Mesendoderm (in vitro differentiated cells): Measurements from ENCODE around the gene PEX13. TPM values are rescaled to one million over a fixed set of nuclear protein-coding genes. Genes with fewer than 3 reads are reported as not detected.
A peak's percentile ranks its signal among the peaks of the same experiment; 100 is the strongest.

Experiments
- DNase-seq: peaks from one replicate; pipeline ENCODE4 v3.0.0; 2013
- H2AK5ac ChIP-seq: 2 replicates; pipeline ENCODE4 v1.6.1; 2013; ENCODE audit warnings: low read length, inconsistent platforms
- H2BK120ac ChIP-seq: 2 replicates; pipeline ENCODE4 v1.6.1; 2013; ENCODE audit warnings: low read depth, mild to moderate bottlenecking, low read length, moderate library complexity, mixed read lengths
- H2BK15ac ChIP-seq: replicated peaks from 2 replicates; pipeline ENCODE4 v1.6.1; 2013; ENCODE audit warnings: low read depth, mild to moderate bottlenecking, moderate library complexity
- H2BK5ac ChIP-seq: 2 replicates; pipeline ENCODE4 v1.6.1; 2013; ENCODE audit warnings: low read length, inconsistent platforms
- H3K18ac ChIP-seq: 2 replicates; pipeline ENCODE4 v1.6.1; 2013; ENCODE audit warnings: mild to moderate bottlenecking, low read length, mixed read lengths
- H3K23ac ChIP-seq: one replicate; pipeline ENCODE4 v1.6.1; 2013; ENCODE audit warnings: low read length
- H3K27ac ChIP-seq: 2 replicates; pipeline ENCODE4 v1.5.1; 2013; ENCODE audit warnings: low read depth, mild to moderate bottlenecking, inconsistent platforms, low read length, moderate library complexity
- H3K27me3 ChIP-seq: 2 replicates; pipeline ENCODE4 v1.6.1; 2013; ENCODE audit warnings: low read length, control low read depth, mild to moderate bottlenecking, inconsistent platforms; ENCODE audit not compliant: insufficient read depth, poor library complexity
- H3K36me3 ChIP-seq: 2 replicates; pipeline ENCODE4 v1.6.1; 2013; ENCODE audit warnings: low read length, inconsistent platforms; ENCODE audit not compliant: control insufficient read depth, insufficient read depth
- H3K4ac ChIP-seq: one replicate; pipeline ENCODE4 v1.6.1; 2013; ENCODE audit warnings: low read depth, mild to moderate bottlenecking, low read length, moderate library complexity
- H3K4me1 ChIP-seq: 2 replicates; pipeline ENCODE4 v1.6.1; 2013; ENCODE audit warnings: low read depth, low read length, inconsistent platforms; ENCODE audit not compliant: control insufficient read depth
- H3K4me2 ChIP-seq: 2 replicates; pipeline ENCODE4 v1.6.1; 2013; ENCODE audit warnings: low read length
- H3K4me3 ChIP-seq: 2 replicates; pipeline ENCODE4 v1.5.1; 2013; ENCODE audit warnings: mild to moderate bottlenecking, low read length
- H3K56ac ChIP-seq: one replicate; pipeline ENCODE4 v1.6.1; 2013; ENCODE audit warnings: low read length
- H3K79me1 ChIP-seq: 2 replicates; pipeline ENCODE4 v1.6.1; 2013; ENCODE audit warnings: low read length, inconsistent platforms
- H3K79me2 ChIP-seq: 2 replicates; pipeline ENCODE4 v1.6.1; 2013; ENCODE audit warnings: mild to moderate bottlenecking, low read length; ENCODE audit not compliant: control insufficient read depth, insufficient read depth
- H3K9ac ChIP-seq: 2 replicates; pipeline ENCODE4 v1.6.1; 2013; ENCODE audit warnings: low read length, inconsistent platforms
- H4K5ac ChIP-seq: one replicate; pipeline ENCODE4 v1.6.1; 2013; ENCODE audit warnings: low read length
- H4K8ac ChIP-seq: one replicate; pipeline ENCODE4 v1.6.1; 2013; ENCODE audit warnings: low read depth, mild to moderate bottlenecking, control low read depth, low read length, moderate library complexity
- WGBS: extraction: QIAGEN DNeasy Blood & Tissue Kit; methylation state at CpG from one replicate; pipeline ENCODE4 v1.1.7; 2013; ENCODE audit warnings: low lambda C conversion rate, missing lambda C conversion rate; ENCODE audit not compliant: insufficient coverage; ENCODE audit errors: extremely low coverage; 5-methylcytosine and 5-hydroxymethylcytosine counted together
- polyA plus RNA-seq, 2 experiments: library from polyadenylated mRNA; stranded (reverse); fragments of 200-250 nt; gene quantifications; one replicate each; pipeline ENCODE4 v1.2.3, GENCODE V29; 2013

Gene PEX13, protein sequence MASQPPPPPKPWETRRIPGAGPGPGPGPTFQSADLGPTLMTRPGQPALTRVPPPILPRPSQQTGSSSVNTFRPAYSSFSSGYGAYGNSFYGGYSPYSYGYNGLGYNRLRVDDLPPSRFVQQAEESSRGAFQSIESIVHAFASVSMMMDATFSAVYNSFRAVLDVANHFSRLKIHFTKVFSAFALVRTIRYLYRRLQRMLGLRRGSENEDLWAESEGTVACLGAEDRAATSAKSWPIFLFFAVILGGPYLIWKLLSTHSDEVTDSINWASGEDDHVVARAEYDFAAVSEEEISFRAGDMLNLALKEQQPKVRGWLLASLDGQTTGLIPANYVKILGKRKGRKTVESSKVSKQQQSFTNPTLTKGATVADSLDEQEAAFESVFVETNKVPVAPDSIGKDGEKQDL
- 9.3 TPM for polyA plus RNA-seq (2013, experiment 1 of 2)
- 9.5 TPM for polyA plus RNA-seq (2013, experiment 2 of 2)

DNA sequence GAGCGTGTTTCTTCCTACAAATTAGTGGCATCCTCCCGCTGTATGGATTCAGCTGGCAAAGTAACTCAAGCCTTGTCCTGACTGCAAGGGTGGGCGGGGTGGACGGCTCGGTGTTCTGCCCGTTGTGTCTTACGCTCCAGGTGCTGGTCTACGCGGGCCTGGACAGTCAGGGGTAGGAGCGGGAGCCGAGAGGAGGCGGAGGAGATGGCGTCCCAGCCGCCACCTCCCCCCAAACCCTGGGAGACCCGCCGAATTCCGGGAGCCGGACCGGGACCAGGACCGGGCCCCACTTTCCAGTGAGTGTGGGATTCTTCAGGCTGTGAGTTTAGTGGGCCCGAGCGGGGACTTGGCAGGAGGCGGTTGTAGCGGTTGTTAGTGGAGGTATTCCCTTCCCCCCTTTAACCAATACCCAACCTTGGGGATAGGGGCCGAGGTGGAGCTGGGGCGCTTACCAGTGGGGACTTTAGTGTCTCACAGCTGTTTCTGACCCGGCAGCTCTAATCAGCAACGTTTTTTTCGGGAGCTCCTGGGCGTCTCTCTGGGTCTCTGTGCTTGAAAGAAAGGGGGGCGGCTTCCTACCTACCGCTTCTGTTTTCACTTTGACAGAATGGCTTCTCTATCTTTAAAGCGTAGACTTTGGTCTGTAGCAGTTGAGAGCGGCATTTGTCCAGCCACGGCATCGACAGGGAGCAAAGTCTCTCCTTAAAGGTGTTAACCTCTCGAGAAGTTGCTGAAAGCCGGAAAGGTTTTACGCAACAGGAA, at the start of gene PEX13, which contains the start of gene PUS10:
Gene PEX13 (plus strand): TSS at position 165 of the 762 bp plus-strand sequence. CDS start 40 bp downstream, at position 205.
Gene PUS10 (minus strand): TSS at position 700 of the 762 bp plus-strand sequence. CDS start 6,365 bp downstream, outside the sequence.
- H3K56ac ChIP-seq: peak within 1 kb of the TSS; percentile 98
- H3K23ac ChIP-seq: no peak within 1 kb of the TSS
- no peak within 1 kb of the TSS for H2BK15ac ChIP-seq
- no peaks in the 10 kb centered on the region for H3K36me3 ChIP-seq
- WGBS: no CpG with 5 or more reads among the region's 39 CpGs
- H3K79me1 ChIP-seq: peaks cover 3% of the 10 kb centered on the region
- H4K5ac ChIP-seq: no peak within 1 kb of the TSS
- peak within 1 kb of the TSS; percentile 95 for H3K4me2 ChIP-seq
- no peak within 1 kb of the TSS for H2BK120ac ChIP-seq
- H4K8ac ChIP-seq: no peak within 1 kb of the TSS
- no peak within 1 kb of the TSS for H2AK5ac ChIP-seq
- DNase-seq: peak; percentile 90
- H3K9ac ChIP-seq: peak within 1 kb of the TSS; percentile 94
- H3K4me3 ChIP-seq: peak within 1 kb of the TSS; percentile 97
- H3K4ac ChIP-seq: no peak within 1 kb of the TSS
- H3K27ac ChIP-seq: peak within 1 kb of the TSS; percentile 92
- H3K18ac ChIP-seq: peak within 1 kb of the TSS; percentile 12
- H3K4me1 ChIP-seq: no peaks in the 10 kb centered on the region
- H3K79me2 ChIP-seq: peaks cover 11% of the 10 kb centered on the region
- H3K27me3 ChIP-seq: no peaks in the 10 kb centered on the region
- peak within 1 kb of the TSS; percentile 64 for H2BK5ac ChIP-seq

- no CpG with 5 or more reads among the region's 32 CpGs for WGBS
- H3K23ac ChIP-seq: no peak overlapping the region
- H2BK5ac ChIP-seq: no peak overlapping the region
- no peak overlapping the region for H3K9ac ChIP-seq
- H3K36me3 ChIP-seq: no peaks in the 10 kb centered on the region
- no peak overlapping the region for H3K4ac ChIP-seq
- no peaks in the 10 kb centered on the region for H3K27me3 ChIP-seq
- no peaks in the 10 kb centered on the region for H3K79me1 ChIP-seq
- DNase-seq: no peak
- H3K27ac ChIP-seq: no peak overlapping the region
- H3K56ac ChIP-seq: no peak overlapping the region
- no peak overlapping the region for H4K5ac ChIP-seq
- no peaks in the 10 kb centered on the region for H3K79me2 ChIP-seq
- H3K18ac ChIP-seq: no peak overlapping the region
- no peak overlapping the region for H2BK15ac ChIP-seq
- H3K4me2 ChIP-seq: no peak overlapping the region
- H2AK5ac ChIP-seq: no peak overlapping the region
- no peak overlapping the region for H3K4me3 ChIP-seq
- no peak overlapping the region for H2BK120ac ChIP-seq
- no peak overlapping the region for H4K8ac ChIP-seq
- H3K4me1 ChIP-seq: no peaks in the 10 kb centered on the region
These were observed 44.4 kb upstream of the PEX13 start for GRCh38 chr2:60972889-60973656.

DNA sequence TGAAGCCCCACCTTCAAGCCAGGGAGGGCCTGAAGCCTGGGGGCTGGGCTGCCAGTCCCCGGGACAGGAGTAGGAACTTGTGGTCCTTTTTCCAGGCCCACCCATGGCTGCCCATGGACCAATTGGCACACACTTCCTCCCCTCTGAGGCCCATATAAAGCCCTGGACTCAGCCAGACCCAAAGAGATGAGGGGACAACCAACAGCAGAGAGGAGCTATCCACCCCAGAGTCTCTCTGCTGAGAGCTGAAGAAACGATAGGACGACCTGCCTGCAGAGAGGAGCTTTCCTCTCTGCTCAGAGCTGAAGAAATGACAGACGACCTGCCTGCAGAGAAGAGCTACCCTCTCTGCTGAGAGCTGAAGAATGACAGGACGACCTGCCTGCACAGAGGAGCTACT, 43.8 kb upstream of the PEX13 start:
- Histone ChIP-seq H2AK5ac (no peak overlapping the region), H3K4me3 (no peak overlapping the region), H3K9ac (no peak overlapping the region), H3K18ac (no peak overlapping the region), H3K79me2 (no peaks in the 10 kb centered on the region), H3K56ac (no peak overlapping the region), H3K4me2 (no peak overlapping the region), H2BK15ac (no peak overlapping the region), H3K36me3 (no peaks in the 10 kb centered on the region), H3K4ac (no peak overlapping the region), H2BK5ac (no peak overlapping the region), H2BK120ac (no peak overlapping the region), H3K4me1 (no peaks in the 10 kb centered on the region), H3K27ac (no peak overlapping the region), H3K23ac (no peak overlapping the region), H3K27me3 (no peaks in the 10 kb centered on the region), H3K79me1 (no peaks in the 10 kb centered on the region), H4K5ac (no peak overlapping the region), H4K8ac (no peak overlapping the region)
- no peak for DNase-seq
- no CpG with 5 or more reads among the region's 5 CpGs for WGBS

DNA sequence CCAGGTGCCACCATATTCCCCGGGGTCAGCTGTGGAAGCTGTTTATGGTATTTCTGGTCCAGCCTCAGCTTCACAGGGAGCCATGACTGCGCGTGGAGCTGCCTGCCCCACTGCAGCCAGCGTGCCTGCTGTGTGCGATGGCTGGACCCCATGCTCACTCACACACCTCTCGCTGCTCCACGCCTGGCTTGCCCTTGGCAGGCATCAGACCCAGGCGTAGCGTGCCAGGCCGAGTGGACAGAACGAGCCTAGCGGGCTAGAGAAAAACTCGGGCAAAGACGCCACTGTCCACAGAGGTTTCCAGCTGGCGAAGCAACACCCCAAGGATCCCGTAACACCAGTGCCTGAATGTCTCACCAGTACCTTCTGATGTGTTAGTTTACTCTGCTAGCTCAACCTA, 42.9 kb upstream of the PEX13 start:
- Histone ChIP-seq H3K27me3 (no peaks in the 10 kb centered on the region), H3K18ac (no peak overlapping the region), H3K4me2 (no peak overlapping the region), H3K23ac (no peak overlapping the region), H3K79me2 (no peaks in the 10 kb centered on the region), H3K36me3 (no peaks in the 10 kb centered on the region), H2BK5ac (no peak overlapping the region), H4K8ac (no peak overlapping the region), H3K27ac (no peak overlapping the region), H4K5ac (no peak overlapping the region), H2AK5ac (no peak overlapping the region), H3K9ac (no peak overlapping the region), H2BK120ac (no peak overlapping the region), H3K79me1 (no peaks in the 10 kb centered on the region), H3K4me1 (no peaks in the 10 kb centered on the region), H3K4ac (no peak overlapping the region), H3K4me3 (no peak overlapping the region), H2BK15ac (no peak overlapping the region), H3K56ac (no peak overlapping the region)
- no peak for DNase-seq
- WGBS: no CpG with 5 or more reads among the region's 16 CpGs

DNA sequence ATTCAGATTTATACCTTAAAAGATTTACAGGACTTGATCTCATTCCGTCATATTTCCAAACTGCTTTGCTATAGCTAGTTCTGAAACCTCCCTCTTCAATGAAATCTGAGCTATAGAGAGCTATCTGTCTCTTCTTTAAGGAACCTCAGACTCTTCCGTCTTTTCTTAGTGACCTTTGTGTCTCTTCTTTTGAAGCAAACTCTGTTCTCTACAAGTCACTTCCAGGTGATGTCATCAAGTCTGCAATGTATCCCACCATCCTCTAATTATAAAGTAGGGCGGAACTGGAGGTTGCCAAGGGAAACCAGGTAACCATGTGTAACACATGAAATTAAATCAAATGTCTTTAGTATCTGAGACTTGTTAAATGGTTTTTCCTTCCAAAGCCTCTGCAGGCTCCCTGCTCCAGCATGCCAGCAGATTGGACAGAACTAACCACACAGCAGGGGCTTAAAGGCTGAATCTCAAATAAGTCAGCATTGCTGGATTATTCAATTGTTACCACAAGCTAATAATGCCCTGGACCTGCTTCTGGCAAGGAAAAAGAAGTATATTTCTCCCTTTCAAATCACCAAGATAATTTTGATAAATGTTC, 41.2 kb upstream of the PEX13 start:
- Histone ChIP-seq H2BK15ac (no peak overlapping the region), H4K5ac (no peak overlapping the region), H3K4me1 (no peaks in the 10 kb centered on the region), H3K4me3 (no peak overlapping the region), H3K9ac (no peak overlapping the region), H3K18ac (no peak overlapping the region), H3K56ac (no peak overlapping the region), H3K23ac (no peak overlapping the region), H3K4me2 (no peak overlapping the region), H3K79me1 (no peaks in the 10 kb centered on the region), H2BK120ac (no peak overlapping the region), H4K8ac (no peak overlapping the region), H3K4ac (no peak overlapping the region), H3K27ac (no peak overlapping the region), H2AK5ac (no peak overlapping the region), H3K79me2 (no peaks in the 10 kb centered on the region), H3K36me3 (no peaks in the 10 kb centered on the region), H3K27me3 (no peaks in the 10 kb centered on the region), H2BK5ac (no peak overlapping the region)
- DNase-seq: no peak
- WGBS: no CpG with 5 or more reads among the region's 3 CpGs
